ENCODE results near the gene AKT3. TPM values are rescaled to one million over a fixed set of nuclear protein-coding genes. Genes with fewer than 3 reads are reported as not detected.

The AKT3 gene
- 0.21 TPM for polyA plus RNA-seq (2012; ENCODE audit: insufficient read length, low read depth)

GRCh38 chr1:243850202-243850451 lies at the start of gene AKT3:
Gene AKT3 (minus strand): TSS chr1:243850243. CDS start chr1:243843170, 7,073 bp downstream.
- TF ChIP-seq FOXP2 (optimal IDR thresholded peaks at IDR 0.05; ENCODE audit: borderline replicate concordance, extremely low read depth, extremely low read length, insufficient read depth): no peak
- no peak for TF ChIP-seq POLR2AphosphoS5 (IDR thresholded peaks at IDR 0.05; ENCODE audit: low read depth, low read length)
- TF ChIP-seq TAF1 (IDR thresholded peaks at IDR 0.05; ENCODE audit: borderline replicate concordance, insufficient read depth, low read length): no peak
- no peak for TF ChIP-seq REST (IDR thresholded peaks at IDR 0.05; ENCODE audit: insufficient read depth in 1 of 2, low read depth in 2 of 2, low read length in 2 of 2)
- no peak for TF ChIP-seq SIN3A (IDR thresholded peaks at IDR 0.05; ENCODE audit: borderline replicate concordance, insufficient read depth, low read length)

GRCh38 chr1:243898278-243898677 lies 48.2 kb upstream of the AKT3 start:
- TF ChIP-seq POLR2AphosphoS5 (IDR thresholded peaks at IDR 0.05; ENCODE audit: low read depth, low read length): no peak
- TF ChIP-seq SIN3A (IDR thresholded peaks at IDR 0.05; ENCODE audit: borderline replicate concordance, insufficient read depth, low read length): no peak
- no peak for TF ChIP-seq TAF1 (IDR thresholded peaks at IDR 0.05; ENCODE audit: borderline replicate concordance, insufficient read depth, low read length)
- TF ChIP-seq REST (IDR thresholded peaks at IDR 0.05; ENCODE audit: insufficient read depth in 1 of 2, low read depth in 2 of 2, low read length in 2 of 2): no peak
- TF ChIP-seq FOXP2 (optimal IDR thresholded peaks at IDR 0.05; ENCODE audit: borderline replicate concordance, extremely low read depth, extremely low read length, insufficient read depth): no peak

GRCh38 chr1:243896313-243896712 lies 46.3 kb upstream of the AKT3 start:
- TF ChIP-seq TAF1 (IDR thresholded peaks at IDR 0.05; ENCODE audit: borderline replicate concordance, insufficient read depth, low read length) (no peak), SIN3A (IDR thresholded peaks at IDR 0.05; ENCODE audit: borderline replicate concordance, insufficient read depth, low read length) (no peak), POLR2AphosphoS5 (IDR thresholded peaks at IDR 0.05; ENCODE audit: low read depth, low read length) (no peak), FOXP2 (optimal IDR thresholded peaks at IDR 0.05; ENCODE audit: borderline replicate concordance, extremely low read depth, extremely low read length, insufficient read depth) (no peak), REST (IDR thresholded peaks at IDR 0.05; ENCODE audit: insufficient read depth in 1 of 2, low read depth in 2 of 2, low read length in 2 of 2) (no peak)

- no peak for TF ChIP-seq REST (IDR thresholded peaks at IDR 0.05; ENCODE audit: insufficient read depth in 1 of 2, low read depth in 2 of 2, low read length in 2 of 2)
- TF ChIP-seq SIN3A (IDR thresholded peaks at IDR 0.05; ENCODE audit: borderline replicate concordance, insufficient read depth, low read length): no peak
- no peak for TF ChIP-seq FOXP2 (optimal IDR thresholded peaks at IDR 0.05; ENCODE audit: borderline replicate concordance, extremely low read depth, extremely low read length, insufficient read depth)
- TF ChIP-seq TAF1 (IDR thresholded peaks at IDR 0.05; ENCODE audit: borderline replicate concordance, insufficient read depth, low read length): no peak
- TF ChIP-seq POLR2AphosphoS5 (IDR thresholded peaks at IDR 0.05; ENCODE audit: low read depth, low read length): no peak
These were observed 42.4 kb upstream of the AKT3 start for GRCh38 chr1:243892456-243892855.

GRCh38 chr1:243890576-243890975 lies 40.5 kb upstream of the AKT3 start:
- TF ChIP-seq REST (IDR thresholded peaks at IDR 0.05; ENCODE audit: insufficient read depth in 1 of 2, low read depth in 2 of 2, low read length in 2 of 2) (no peak), SIN3A (IDR thresholded peaks at IDR 0.05; ENCODE audit: borderline replicate concordance, insufficient read depth, low read length) (no peak), TAF1 (IDR thresholded peaks at IDR 0.05; ENCODE audit: borderline replicate concordance, insufficient read depth, low read length) (no peak), POLR2AphosphoS5 (IDR thresholded peaks at IDR 0.05; ENCODE audit: low read depth, low read length) (no peak), FOXP2 (optimal IDR thresholded peaks at IDR 0.05; ENCODE audit: borderline replicate concordance, extremely low read depth, extremely low read length, insufficient read depth) (no peak)
